T-helper 17 cell (primary cell): ENCODE data around the gene SLC38A2. TPM values are rescaled to one million over a fixed set of nuclear protein-coding genes. Genes with fewer than 3 reads are reported as not detected.
"Not testable (repeated sequence)": the region's sequence is repeated elsewhere in the genome, so short reads cannot be mapped to it uniquely, and the experiment has no call there.

Source experiments
- ATAC-seq: fragments of 150-1000 bp; cut with Tn5 transposase; 2 replicates; pipeline ENCODE4 v1.10.0; 2021; ENCODE audit warnings: mild to moderate bottlenecking, moderate library complexity
- DNase-seq, 3 donors: peaks; one replicate each; pipeline versions ENCODE4 v3.0.0 to v3.0.0-alpha.2; 2020 to 2021
- H3K9me3 ChIP-seq: one replicate; pipeline ENCODE4 v1.7.0; 2013; ENCODE audit warnings: low read length, mild to moderate bottlenecking; ENCODE audit not compliant: control insufficient read depth, poor library complexity, severe bottlenecking
- H3K27ac Mint-ChIP-seq: one replicate; pipeline ENCODE4 v1.8.0; 2022; ENCODE audit warnings: mild to moderate bottlenecking, moderate library complexity, mixed read lengths
- H3K27me3 Mint-ChIP-seq: one replicate; pipeline ENCODE4 v1.8.0; 2022; ENCODE audit warnings: mixed read lengths
- H3K36me3 Mint-ChIP-seq: one replicate; pipeline ENCODE4 v1.8.0; 2022; ENCODE audit warnings: low read depth, mixed read lengths
- H3K4me1 Mint-ChIP-seq: one replicate; pipeline ENCODE4 v1.8.0; 2022; ENCODE audit warnings: mild to moderate bottlenecking, mixed read lengths
- H3K4me3 Mint-ChIP-seq: one replicate; pipeline ENCODE4 v1.8.0; 2022; ENCODE audit warnings: mild to moderate bottlenecking, moderate library complexity, mixed read lengths
- total RNA-seq, 4 donors: library from RNA in 2 of 4; stranded (reverse) in 2 of 4; gene quantifications; one replicate each; pipeline ENCODE4 v1.2.3 and lab custom pipeline; 2022 to 2026

SLC38A2 gene
- total RNA-seq, 2 donors from 2014 or later = 124 to 173 TPM

DNA sequence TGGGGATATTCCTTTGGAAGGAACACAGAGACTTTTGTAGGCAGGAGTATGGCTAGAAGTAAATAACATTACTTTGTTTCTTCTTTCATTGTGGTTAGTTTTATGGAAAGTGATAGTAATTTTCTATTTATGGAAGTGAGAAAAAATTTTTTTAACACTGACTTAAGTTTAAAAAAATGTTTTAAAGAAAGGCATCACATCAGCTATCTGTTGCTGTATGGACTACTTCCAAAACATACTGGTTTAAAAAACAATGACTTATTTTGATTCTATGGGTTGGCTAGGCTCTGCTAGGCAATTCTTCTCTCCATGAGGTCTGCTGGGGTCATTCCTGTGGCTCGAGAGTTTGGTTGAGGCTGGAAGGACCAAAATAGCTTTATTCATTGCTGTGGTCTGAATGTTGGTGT, 31.7 kb upstream of the SLC38A2 start:
- no peak for ATAC-seq
- no peak overlapping the region for H3K4me3 Mint-ChIP-seq
- no peak overlapping the region for H3K27ac Mint-ChIP-seq
- H3K27me3 Mint-ChIP-seq = no peaks in the 10 kb centered on the region
- peaks cover 10% of the 10 kb centered on the region for H3K4me1 Mint-ChIP-seq
- no peaks in the 10 kb centered on the region for H3K36me3 Mint-ChIP-seq
- H3K9me3 ChIP-seq = no peaks in the 10 kb centered on the region
- no peak for DNase-seq

- no peak overlapping the region for H3K4me3 Mint-ChIP-seq
- H3K27me3 Mint-ChIP-seq = no peaks in the 10 kb centered on the region
- H3K36me3 Mint-ChIP-seq = no peaks in the 10 kb centered on the region
- H3K4me1 Mint-ChIP-seq = peaks cover 14% of the 10 kb centered on the region
- ATAC-seq = no peak
- DNase-seq = no peak
- H3K9me3 ChIP-seq = no peaks in the 10 kb centered on the region
- no peak overlapping the region for H3K27ac Mint-ChIP-seq
These were observed 31.1 kb upstream of the SLC38A2 start for GRCh38 chr12:46403719-46404070.

DNA sequence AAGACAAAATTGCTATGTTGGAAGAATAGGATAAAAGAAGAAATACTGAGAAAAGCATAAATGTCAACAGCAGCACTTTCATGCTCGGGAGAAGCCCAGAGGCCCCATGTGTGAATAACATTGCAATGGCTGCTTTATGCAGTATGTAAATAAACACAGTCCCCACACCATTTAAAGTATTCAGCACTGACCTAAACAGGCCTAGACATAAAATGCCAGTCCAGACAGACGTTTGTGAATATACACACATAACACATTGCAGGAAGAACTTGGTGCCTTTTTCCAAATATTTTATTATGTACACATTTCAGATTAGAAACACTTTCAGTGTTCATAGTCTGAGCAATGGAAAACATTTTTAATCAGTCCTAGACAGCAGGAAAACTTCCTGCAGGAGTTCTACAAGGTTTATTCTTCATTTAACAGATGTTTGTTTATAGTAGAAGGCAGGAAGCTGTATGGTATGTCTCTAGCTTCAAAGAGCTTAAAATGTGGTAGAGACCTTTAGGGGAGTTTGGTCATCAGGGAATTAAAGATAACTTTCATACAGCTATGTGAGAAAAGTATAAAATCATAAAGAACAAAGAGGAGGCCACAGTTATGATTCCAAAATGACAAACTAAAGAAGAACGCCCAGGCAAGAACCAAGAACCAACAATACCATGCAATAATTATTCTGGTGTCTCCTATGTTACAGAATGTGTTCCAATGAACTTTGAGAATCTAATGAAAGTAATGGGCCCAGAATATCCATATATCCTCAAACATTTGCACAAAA, 30.6 kb upstream of the SLC38A2 start:
- no peak for ATAC-seq
- no peak overlapping the region for H3K27ac Mint-ChIP-seq

GRCh38 chr12:46402451-46402850, 29.9 kb upstream of the SLC38A2 start:
- H3K9me3 ChIP-seq = no peaks in the 10 kb centered on the region
- H3K36me3 Mint-ChIP-seq = no peaks in the 10 kb centered on the region
- no peaks in the 10 kb centered on the region for H3K27me3 Mint-ChIP-seq
- no peak overlapping the region for H3K27ac Mint-ChIP-seq
- peaks cover 16% of the 10 kb centered on the region for H3K4me1 Mint-ChIP-seq
- DNase-seq (no peak), ATAC-seq (no peak)
- H3K4me3 Mint-ChIP-seq = no peak overlapping the region

More for the DNA sequence above, 30.6 kb upstream of the SLC38A2 start:
- Mint-ChIP-seq H3K4me3 (no peak overlapping the region), H3K36me3 (no peaks in the 10 kb centered on the region), H3K27me3 (no peaks in the 10 kb centered on the region), H3K4me1 (peaks cover 18% of the 10 kb centered on the region)
- DNase-seq = no peak
- H3K9me3 ChIP-seq = no peaks in the 10 kb centered on the region

DNA sequence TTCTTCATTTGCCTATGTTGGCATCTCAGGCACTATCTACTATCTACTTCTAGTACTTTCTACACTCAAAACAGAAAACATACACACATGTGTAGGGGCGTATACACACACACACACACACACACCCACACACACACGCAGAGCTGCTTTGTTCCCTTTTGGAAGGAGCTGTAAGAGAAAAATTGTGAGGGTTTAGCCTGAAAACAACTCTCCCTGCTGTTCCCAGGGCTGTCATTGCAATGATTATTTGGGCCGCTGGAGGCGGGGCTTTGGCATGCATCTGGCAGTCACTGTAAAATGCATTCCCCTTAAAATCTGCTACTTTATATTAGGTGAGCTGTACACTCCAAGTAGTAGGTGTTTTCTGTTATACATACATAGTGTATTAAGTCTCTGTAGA, 29.1 kb upstream of the SLC38A2 start:
- no peaks in the 10 kb centered on the region for H3K9me3 ChIP-seq
- ATAC-seq (no peak), DNase-seq (no peak)
- Mint-ChIP-seq H3K36me3 (no peaks in the 10 kb centered on the region), H3K27me3 (no peaks in the 10 kb centered on the region), H3K4me1 (peaks cover 16% of the 10 kb centered on the region), H3K27ac (no peak overlapping the region), H3K4me3 (no peak overlapping the region)

GRCh38 chr12:46400406-46400805, 27.8 kb upstream of the SLC38A2 start:
- Mint-ChIP-seq H3K4me3 (no peak overlapping the region), H3K27ac (no peak overlapping the region), H3K4me1 (peaks cover 16% of the 10 kb centered on the region), H3K36me3 (no peaks in the 10 kb centered on the region), H3K27me3 (no peaks in the 10 kb centered on the region)
- ATAC-seq = no peak
- no peaks in the 10 kb centered on the region for H3K9me3 ChIP-seq
- DNase-seq = no peak

- H3K27ac Mint-ChIP-seq, H3K9me3 ChIP-seq, H3K36me3 Mint-ChIP-seq, H3K27me3 Mint-ChIP-seq, H3K4me3 Mint-ChIP-seq, ATAC-seq, DNase-seq: not testable (repeated sequence)
- peaks cover 16% of the 10 kb centered on the region for H3K4me1 Mint-ChIP-seq
These were observed 27.1 kb upstream of the SLC38A2 start for GRCh38 chr12:46399461-46400248.

DNA sequence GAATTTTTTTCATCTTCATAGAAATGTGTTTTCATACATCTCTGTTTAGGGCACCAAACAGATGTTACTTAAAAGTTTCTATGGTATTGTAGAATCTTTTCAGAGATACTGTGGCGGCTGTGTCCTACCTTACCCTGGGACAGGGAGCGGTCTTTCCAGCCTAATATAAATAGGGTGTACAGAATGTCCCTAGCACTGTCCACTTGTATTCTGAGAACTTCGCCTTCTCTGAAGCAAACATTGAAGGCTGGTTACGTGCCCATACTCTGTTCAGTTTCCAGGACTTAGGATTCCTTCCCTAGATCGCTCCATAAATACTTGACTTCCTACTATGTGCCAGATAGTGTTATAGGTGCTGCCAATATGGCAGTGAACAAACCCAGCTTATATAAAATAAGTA, 24.3 kb upstream of the SLC38A2 start:
- H3K4me3 Mint-ChIP-seq = no peak overlapping the region
- ATAC-seq (no peak), DNase-seq (no peak)
- no peaks in the 10 kb centered on the region for H3K36me3 Mint-ChIP-seq
- H3K4me1 Mint-ChIP-seq = peaks cover 16% of the 10 kb centered on the region
- H3K27ac Mint-ChIP-seq = no peak overlapping the region
- H3K9me3 ChIP-seq = no peaks in the 10 kb centered on the region
- H3K27me3 Mint-ChIP-seq = no peaks in the 10 kb centered on the region

GRCh38 chr12:46395388-46395787, 22.8 kb upstream of the SLC38A2 start:
- no peaks in the 10 kb centered on the region for H3K9me3 ChIP-seq
- no peaks in the 10 kb centered on the region for H3K27me3 Mint-ChIP-seq
- H3K4me3 Mint-ChIP-seq = no peak overlapping the region
- H3K4me1 Mint-ChIP-seq = peaks cover 18% of the 10 kb centered on the region
- DNase-seq (no peak), ATAC-seq (no peak)
- H3K27ac Mint-ChIP-seq = no peak overlapping the region
- no peaks in the 10 kb centered on the region for H3K36me3 Mint-ChIP-seq

DNA sequence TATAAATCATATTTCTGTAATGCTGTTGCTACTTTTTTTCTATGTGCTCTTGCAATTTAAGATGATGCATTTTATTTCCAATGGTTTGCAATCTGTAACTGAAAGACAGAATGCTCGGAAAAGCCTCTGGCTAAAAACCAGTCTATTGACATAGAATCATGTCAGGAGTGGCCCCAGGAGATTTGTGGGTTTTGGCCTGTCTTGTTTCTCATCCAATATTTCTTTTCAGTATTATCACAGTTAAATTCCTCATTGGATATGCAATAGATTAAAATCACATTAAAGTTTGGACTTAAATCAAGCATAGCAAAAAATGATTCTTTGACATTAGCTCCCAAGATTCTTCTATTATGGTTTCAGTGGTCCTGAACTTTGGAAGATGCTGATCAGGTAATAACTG, 19.1 kb upstream of the SLC38A2 start:
- Mint-ChIP-seq H3K36me3 (no peaks in the 10 kb centered on the region), H3K27me3 (no peaks in the 10 kb centered on the region), H3K4me3 (no peak overlapping the region), H3K4me1 (peaks cover 7% of the 10 kb centered on the region), H3K27ac (no peak overlapping the region)
- ATAC-seq (no peak), DNase-seq (no peak)
- H3K9me3 ChIP-seq = no peaks in the 10 kb centered on the region

DNA sequence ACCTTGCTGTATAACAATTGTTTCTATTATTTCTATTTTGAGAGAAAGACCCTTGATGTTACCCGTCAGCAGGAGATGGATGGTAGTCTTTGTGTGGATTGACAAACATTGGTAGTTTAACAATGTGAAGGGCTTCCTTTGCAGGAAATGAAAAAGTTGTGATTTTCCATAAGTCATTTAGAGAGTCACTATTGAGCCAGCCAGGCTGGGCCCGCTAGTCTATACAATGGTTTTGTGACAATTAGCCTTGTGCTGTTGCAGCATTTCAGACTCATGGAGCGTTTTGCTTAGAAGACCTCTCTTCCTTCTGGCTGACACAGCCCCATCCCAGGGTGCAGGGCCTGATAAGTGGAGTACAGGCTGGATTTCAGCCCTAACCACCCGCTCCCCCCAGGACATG, 18.3 kb upstream of the SLC38A2 start:
- Mint-ChIP-seq H3K4me3 (no peak overlapping the region), H3K36me3 (no peaks in the 10 kb centered on the region)

GRCh38 chr12:46390304-46390703, 17.7 kb upstream of the SLC38A2 start:
- ATAC-seq = no peak
- no peaks in the 10 kb centered on the region for H3K9me3 ChIP-seq
- H3K27ac Mint-ChIP-seq = no peak overlapping the region
- no peak overlapping the region for H3K4me3 Mint-ChIP-seq
- no peak for DNase-seq
- no peaks in the 10 kb centered on the region for H3K27me3 Mint-ChIP-seq
- H3K36me3 Mint-ChIP-seq = no peaks in the 10 kb centered on the region
- peaks cover 7% of the 10 kb centered on the region for H3K4me1 Mint-ChIP-seq

More for the DNA sequence above, 18.3 kb upstream of the SLC38A2 start:
- no peaks in the 10 kb centered on the region for H3K9me3 ChIP-seq
- no peak for DNase-seq
- H3K27me3 Mint-ChIP-seq = no peaks in the 10 kb centered on the region
- H3K4me1 Mint-ChIP-seq = peaks cover 7% of the 10 kb centered on the region
- H3K27ac Mint-ChIP-seq = no peak overlapping the region
- ATAC-seq = no peak

DNA sequence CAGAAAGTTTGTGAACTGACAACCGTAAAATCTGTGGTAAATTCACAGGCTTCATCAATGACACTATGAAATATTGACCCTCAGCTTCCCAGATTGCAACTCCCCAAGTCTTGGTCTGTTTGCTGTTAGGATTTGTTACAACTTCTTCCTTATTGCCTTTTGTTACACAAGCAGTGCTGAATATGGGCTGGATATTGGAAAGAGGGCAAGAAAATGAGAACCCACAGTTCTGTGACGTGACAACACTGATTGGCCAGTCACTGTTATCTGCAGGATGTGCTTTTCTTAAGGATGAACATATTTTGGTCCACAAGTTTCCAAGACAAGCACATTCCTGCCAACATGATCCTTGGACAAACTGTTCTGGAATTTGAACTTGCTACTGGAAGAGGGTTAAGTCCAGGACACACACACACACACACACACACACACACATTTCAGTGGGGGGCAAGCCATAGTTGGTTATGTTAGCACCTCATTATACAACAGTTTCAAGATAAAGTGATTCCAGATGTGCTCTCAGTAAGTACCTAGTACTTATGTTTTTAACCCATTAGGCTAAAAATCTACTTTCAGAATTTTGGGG, 16.6 kb upstream of the SLC38A2 start:
- no peaks in the 10 kb centered on the region for H3K9me3 ChIP-seq
- no peaks in the 10 kb centered on the region for H3K27me3 Mint-ChIP-seq
- H3K36me3 Mint-ChIP-seq = no peaks in the 10 kb centered on the region
- DNase-seq = no peak
- H3K4me3 Mint-ChIP-seq = no peak overlapping the region
- no peak for ATAC-seq
- H3K4me1 Mint-ChIP-seq = peaks cover 10% of the 10 kb centered on the region
- no peak overlapping the region for H3K27ac Mint-ChIP-seq
